HCT116 (cell line): ENCODE data around the gene SPIN1. TPM values are rescaled to one million over a fixed set of nuclear protein-coding genes. Genes with fewer than 3 reads are reported as not detected.

ENCODE experiments used
- ATAC-seq: fragments of 200-7000 bp; cut with Tn5 transposase; 2 replicates; pipeline ENCODE4 v1.9.1; 2020; ENCODE audit warnings: mild to moderate bottlenecking, moderate library complexity
- BruUV-seq: library from RNA; stranded (reverse); fragments of 400-500 nt; replicated peaks from 2 replicates; lab custom pipeline; 2021; lab: Mats Ljungman, UMichigan
- CTCF ChIA-PET: fragments of 300-600 bp; sonication (Branson Sonifier 250); formaldehyde crosslinking; loops from one replicate; lab custom pipeline; 2021; ENCODE audit warnings: antibody characterized with exemption; lab: Charles Lee
- POLR2A ChIA-PET: fragments of 300-600, 350-600 bp; sonication (Branson Sonifier 250); formaldehyde crosslinking; loops from one replicate; lab custom pipeline; 2021; ENCODE audit warnings: antibody characterized with exemption; lab: Charles Lee
- RAD21 ChIA-PET, 2 experiments: fragments of 300-600 bp; sonication (Branson Sonifier 250); formaldehyde crosslinking; loops; one replicate each; lab custom pipeline; 2023; ENCODE audit warnings: low total read pairs in 2 of 2; ENCODE audit not compliant: uncharacterized antibody in 2 of 2, unreplicated experiment in 2 of 2, low non-redundant PET in 1 of 2; lab: Charles Lee
- DNase-seq: peaks from one replicate; pipeline ENCODE4 v3.0.0-alpha.2; 2010; ENCODE audit warnings: low read depth, low spot score
- H2AFZ ChIP-seq: fragments of 200-600 bp; shearing (Covaris generic), sonication (generic); 2 replicates; pipeline ENCODE4 v1.6.1; 2017; ENCODE audit warnings: low read depth, mixed run types, mixed read lengths, antibody characterized with exemption, low read length; ENCODE audit not compliant: poor library complexity, severe bottlenecking
- H3K27ac ChIP-seq: 2 replicates; pipeline ENCODE4 v1.5.1; 2012; ENCODE audit warnings: low read depth, low read length
- H3K27me3 ChIP-seq: fragments of 200-600 bp; sonication (generic); 2 replicates; pipeline ENCODE4 v1.6.1; 2016; ENCODE audit warnings: mixed run types, low read length, mixed read lengths; ENCODE audit not compliant: insufficient read depth
- H3K36me3 ChIP-seq, 2 experiments: fragments of 200-500 bp in 1 of 2; fragments of 200-600 bp in 1 of 2; sonication (Bioruptor generic) in 1 of 2; sonication (generic) in 1 of 2; 2 replicates each; pipeline versions ENCODE4 v1.5.1 to v1.6.1; 2014 to 2016; ENCODE audit warnings: low read length in 2 of 2, inconsistent platforms in 1 of 2, mixed read lengths in 1 of 2, mixed run types in 1 of 2; ENCODE audit not compliant: insufficient read depth in 2 of 2, control insufficient read depth in 1 of 2
- H3K4me1 ChIP-seq, 2 experiments: fragments of 200-600 bp in 1 of 2; sonication (generic) in 1 of 2; 2 replicates each; pipeline versions ENCODE4 v1.5.1 to v1.6.1; 2012 to 2017; ENCODE audit warnings: low read length in 2 of 2, inconsistent platforms in 1 of 2, mild to moderate bottlenecking in 1 of 2, mixed read lengths in 1 of 2, mixed run types in 1 of 2, moderate library complexity in 1 of 2; ENCODE audit not compliant: insufficient read depth in 2 of 2, control insufficient read depth in 1 of 2
- H3K4me2 ChIP-seq: fragments of 200-600 bp; sonication (generic); 2 replicates; pipeline ENCODE4 v1.6.1; 2017; ENCODE audit warnings: mixed run types, low read length, mixed read lengths
- H3K4me3 ChIP-seq, 2 experiments: fragments of 200-600 bp in 1 of 2; sonication (generic) in 1 of 2; replicated peaks in 1 of 2; 2 replicates each; pipeline ENCODE4 v1.5.1; 2011 to 2016; ENCODE audit warnings: low read length in 2 of 2, control low read depth in 1 of 2, low read depth in 1 of 2, mild to moderate bottlenecking in 1 of 2, mixed read lengths in 1 of 2, mixed run types in 1 of 2
- H3K79me2 ChIP-seq: fragments of 200-600 bp; sonication (generic); 2 replicates; pipeline ENCODE4 v1.6.1; 2017; ENCODE audit warnings: mild to moderate bottlenecking, mixed run types, low read length, moderate library complexity, mixed read lengths; ENCODE audit not compliant: insufficient read depth
- H3K9ac ChIP-seq: fragments of 200-600 bp; sonication (generic); 2 replicates; pipeline ENCODE4 v1.6.1; 2016; ENCODE audit warnings: low read length, mixed read lengths
- H3K9me2 ChIP-seq: fragments of 200-600 bp; sonication (generic), shearing (Covaris generic); 2 replicates; pipeline ENCODE4 v1.6.1; 2017; ENCODE audit warnings: mixed run types, mild to moderate bottlenecking, moderate library complexity; ENCODE audit not compliant: insufficient read depth
- H3K9me3 ChIP-seq, 2 experiments: fragments of 200-500 bp in 1 of 2; fragments of 200-600 bp in 1 of 2; sonication (Bioruptor generic) in 1 of 2; sonication (generic) in 1 of 2; 2 replicates each; pipeline ENCODE4 v1.6.1; 2014 to 2017; ENCODE audit warnings: low read length in 2 of 2, mixed read lengths in 2 of 2, inconsistent platforms in 1 of 2, low read depth in 1 of 2, mild to moderate bottlenecking in 1 of 2, mixed run types in 1 of 2, moderate library complexity in 1 of 2; ENCODE audit not compliant: control insufficient read depth in 1 of 2, insufficient read depth in 1 of 2
- H4K20me1 ChIP-seq: fragments of 200-600 bp; sonication (generic), shearing (Covaris generic); 2 replicates; pipeline ENCODE4 v1.6.1; 2017; ENCODE audit warnings: mixed run types, mild to moderate bottlenecking, moderate library complexity; ENCODE audit not compliant: insufficient read depth
- CBX3 ChIP-seq: IDR thresholded peaks from 2 replicates; pipeline ENCODE4 v1.6.1; 2012; ENCODE audit warnings: low read depth
- CEBPB ChIP-seq: IDR thresholded peaks from 2 replicates; pipeline ENCODE4 v1.6.1; 2012; ENCODE audit warnings: low read depth
- CTCF ChIP-seq, 3 experiments: fragments of 200-600 bp in 1 of 3; sonication (generic) in 1 of 3; IDR thresholded peaks in 2 of 3; conservative IDR thresholded peaks in 1 of 3; 2 replicates each; pipeline ENCODE4 v1.5.1; 2012 to 2017; ENCODE audit warnings: low read depth in 2 of 3, low read length in 2 of 3, antibody characterized with exemption in 1 of 3, borderline replicate concordance in 1 of 3, control low read depth in 1 of 3, mild to moderate bottlenecking in 1 of 3, mixed read lengths in 1 of 3, mixed run types in 1 of 3, moderate library complexity in 1 of 3; ENCODE audit not compliant: insufficient read depth in 1 of 3
- JUND ChIP-seq: IDR thresholded peaks from 2 replicates; pipeline ENCODE4 v1.6.1; 2012
- MAX ChIP-seq: IDR thresholded peaks from 2 replicates; pipeline ENCODE4 v1.6.1; 2012
- POLR2A ChIP-seq: IDR thresholded peaks from 2 replicates; pipeline ENCODE4 v1.7.0; 2011; ENCODE audit warnings: borderline replicate concordance; ENCODE audit not compliant: insufficient read depth, insufficient read length; ENCODE audit errors: extremely low read depth
- RAD21 ChIP-seq: IDR thresholded peaks from 2 replicates; pipeline ENCODE4 v1.6.1; 2012; ENCODE audit warnings: low read depth, mild to moderate bottlenecking
- SRF ChIP-seq: IDR thresholded peaks from 2 replicates; pipeline ENCODE4 v1.6.1; 2012; ENCODE audit warnings: low read depth
- intact Hi-C: fragments of 100-400 bp; cut with micrococcal nuclease; formaldehyde crosslinking; loops from 2 replicates; pipeline ENCODE4 v1.10.0; 2022
- total RNA-seq: library from RNA; stranded (reverse); gene quantifications from one replicate; pipeline ENCODE4 v1.2.1, GENCODE V29; 2021; ENCODE audit not compliant: unreplicated experiment

SPIN1 gene
- total RNA-seq, 1 experiment from 2014 or later: 74.0 TPM

GRCh38 chr9:88446728-88447127, 58.5 kb downstream of the SPIN1 start (continued):
- TF ChIP-seq JUND (no peak), MAX (no peak), CBX3 (no peak), POLR2A (no peak), CTCF (IDR thresholded peaks at IDR 0.05 in 2 of 3, conservative IDR thresholded peaks at IDR 0.05 in 1 of 3; ENCODE audit: borderline replicate concordance in 1 of 3, insufficient read depth in 1 of 3, low read depth in 2 of 3, low read length in 2 of 3) (no peak), CEBPB (no peak), SRF (no peak)
- TF ChIP-seq, all 23 proteins: peak for 0

- Histone ChIP-seq H3K9ac (no peak overlapping the region), H4K20me1 (no peaks in the 10 kb centered on the region), H3K9me2 (no peaks in the 10 kb centered on the region), H3K27me3 (no peaks in the 10 kb centered on the region), H3K36me3 (peaks cover 0 to 4% of the 10 kb centered on the region in 2 experiments; a peak in 1 of 4 replicates), H3K27ac (no peak overlapping the region), H3K79me2 (peaks cover 65% of the 10 kb centered on the region), H3K9me3 (no peaks in the 10 kb centered on the region), H3K4me2 (no peak overlapping the region), H2AFZ (no peak overlapping the region), H3K4me1 (no peaks in the 10 kb centered on the region), H3K4me3 (no peak overlapping the region)
- DNase-seq: no peak
- RAD21 ChIA-PET: no interaction called here
- intact Hi-C loops: no loop called here
- ATAC-seq: no peak
- CTCF ChIA-PET: no interaction called here
- POLR2A ChIA-PET: no interaction called here
- no peak for TF ChIP-seq RAD21
- TF ChIP-seq MAX: no peak
- TF ChIP-seq CEBPB: no peak
- TF ChIP-seq CTCF (IDR thresholded peaks at IDR 0.05 in 2 of 3, conservative IDR thresholded peaks at IDR 0.05 in 1 of 3; ENCODE audit: borderline replicate concordance in 1 of 3, insufficient read depth in 1 of 3, low read depth in 2 of 3, low read length in 2 of 3): no peak
- no peak for TF ChIP-seq CBX3
- BruUV-seq: no TSS peak
These were observed 59.2 kb downstream of the SPIN1 start for GRCh38 chr9:88447431-88447830.
